Muscle of arm (tissue), 12 donors: Measurements from ENCODE around the gene UBE2J2. TPM values are rescaled to one million over a fixed set of nuclear protein-coding genes. Genes with fewer than 3 reads are reported as not detected.

Experiments
- DNase-seq: peaks from one replicate; pipeline ENCODE4 v3.0.0-alpha.2; 2013
- polyA plus RNA-seq, 12 donors: library from polyadenylated mRNA; unstranded; fragments of 120-200 nt; gene quantifications; one replicate each; pipeline ENCODE4 v1.2.1, GENCODE V29; 2013; ENCODE audit not compliant: insufficient read length in 12 of 12

Gene UBE2J2
- polyA plus RNA-seq, 12 donors: 28.1 to 52.6 (median 37.7) TPM; not detected in 1

- DNase-seq: no peak
Measured at GRCh38 chr1:1243266-1243660, 30.4 kb downstream of the UBE2J2 start.

- no peak for DNase-seq
Measured at GRCh38 chr1:1242461-1243265, 31.0 kb downstream of the UBE2J2 start.

GRCh38 chr1:1241588-1242219 is 31.9 kb downstream of the UBE2J2 start:
- no peak for DNase-seq

GRCh38 chr1:1240822-1241587 is 32.6 kb downstream of the UBE2J2 start:
- no peak for DNase-seq

GRCh38 chr1:1240348-1240732 is 33.3 kb downstream of the UBE2J2 start:
- DNase-seq: no peak

- no peak for DNase-seq
Measured at GRCh38 chr1:1239614-1240347, 33.9 kb downstream of the UBE2J2 start.

GRCh38 chr1:1239227-1239613 is 34.4 kb downstream of the UBE2J2 start:
- DNase-seq: no peak

- no peak for DNase-seq
Measured at GRCh38 chr1:1238702-1239178, 34.9 kb downstream of the UBE2J2 start.

GRCh38 chr1:1237874-1238701 is 35.6 kb downstream of the UBE2J2 start:
- DNase-seq: no peak

GRCh38 chr1:1236945-1237873 is 36.4 kb downstream of the UBE2J2 start:
- no peak for DNase-seq

- DNase-seq: no peak
Measured at GRCh38 chr1:1236176-1236763, 37.4 kb downstream of the UBE2J2 start.

- no peak for DNase-seq
Measured at GRCh38 chr1:1235016-1235744, 38.5 kb downstream of the UBE2J2 start.

GRCh38 chr1:1234180-1234808 is 39.4 kb downstream of the UBE2J2 start:
- DNase-seq: no peak

- DNase-seq: no peak
Measured at GRCh38 chr1:1233567-1233892, 40.1 kb downstream of the UBE2J2 start.

- no peak for DNase-seq
Measured at GRCh38 chr1:1232796-1233566, 40.7 kb downstream of the UBE2J2 start.

- no peak for DNase-seq
Measured at GRCh38 chr1:1232208-1232795, 41.4 kb downstream of the UBE2J2 start, which contains the start of gene B3GALT6. Gene B3GALT6, plus strand, starts transcription at chr1:1232237. Its CDS starts 42 bp downstream, at chr1:1232279.
